ENCODE results near the gene MICAL3. TPM values are rescaled to one million over a fixed set of nuclear protein-coding genes. Genes with fewer than 3 reads are reported as not detected.
A peak's percentile ranks its signal among the peaks of the same experiment; 100 is the strongest.

The MICAL3 gene
- total and polyA plus RNA-seq, 2 donors, result 31.8 to 42.4 TPM

- Histone ChIP-seq H3K27ac (ENCODE audit: low read depth) (no peak overlapping the region), H3K4me1 (ENCODE audit: insufficient read depth) (no peaks in the 10 kb centered on the region), H3K4me3 (ENCODE audit: low read depth, low read length) (no peak overlapping the region), H3K36me3 (ENCODE audit: insufficient read depth) (no peaks in the 10 kb centered on the region)
- 59% methylated on average over 17 of the region's 17 CpGs for WGBS
- no peak for DNase-seq (ENCODE audit: extremely low spot score)
Observed at GRCh38 chr22:17831501-17832251, 192.7 kb downstream of the MICAL3 start.

- H3K4me3 ChIP-seq (ENCODE audit: low read depth, low read length), result no peak overlapping the region
- no peak overlapping the region for H3K27ac ChIP-seq (ENCODE audit: low read depth)
- DNase-seq (ENCODE audit: extremely low spot score), result peak; percentile 84
- no peaks in the 10 kb centered on the region for H3K36me3 ChIP-seq (ENCODE audit: insufficient read depth)
- H3K4me1 ChIP-seq (ENCODE audit: insufficient read depth), result no peaks in the 10 kb centered on the region
- 28% methylated on average over 31 of the region's 31 CpGs for WGBS
Observed at GRCh38 chr22:17830043-17830961, 194.1 kb downstream of the MICAL3 start.

GRCh38 chr22:17829695-17830042 is 194.7 kb downstream of the MICAL3 start:
- H3K27ac ChIP-seq (ENCODE audit: low read depth), result no peak overlapping the region
- H3K4me3 ChIP-seq (ENCODE audit: low read depth, low read length), result no peak overlapping the region
- no peak for DNase-seq (ENCODE audit: extremely low spot score)
- no peaks in the 10 kb centered on the region for H3K4me1 ChIP-seq (ENCODE audit: insufficient read depth)
- WGBS, result 76% methylated on average over 5 of the region's 5 CpGs
- no peaks in the 10 kb centered on the region for H3K36me3 ChIP-seq (ENCODE audit: insufficient read depth)

GRCh38 chr22:17828502-17829080 is 195.8 kb downstream of the MICAL3 start:
- H3K27ac ChIP-seq (ENCODE audit: low read depth), result no peak overlapping the region
- H3K4me1 ChIP-seq (ENCODE audit: insufficient read depth), result no peaks in the 10 kb centered on the region
- H3K4me3 ChIP-seq (ENCODE audit: low read depth, low read length), result no peak overlapping the region
- DNase-seq (ENCODE audit: extremely low spot score), result no peak
- no peaks in the 10 kb centered on the region for H3K36me3 ChIP-seq (ENCODE audit: insufficient read depth)
- WGBS, result 91% methylated on average over 6 of the region's 6 CpGs

GRCh38 chr22:17827466-17827865 is 196.9 kb downstream of the MICAL3 start:
- no peak overlapping the region for H3K4me3 ChIP-seq (ENCODE audit: low read depth, low read length)
- WGBS, result 83% methylated on average over 16 of the region's 16 CpGs
- H3K27ac ChIP-seq (ENCODE audit: low read depth), result no peak overlapping the region
- H3K36me3 ChIP-seq (ENCODE audit: insufficient read depth), result no peaks in the 10 kb centered on the region
- H3K4me1 ChIP-seq (ENCODE audit: insufficient read depth), result no peaks in the 10 kb centered on the region
- no peak for DNase-seq (ENCODE audit: extremely low spot score)

DNA sequence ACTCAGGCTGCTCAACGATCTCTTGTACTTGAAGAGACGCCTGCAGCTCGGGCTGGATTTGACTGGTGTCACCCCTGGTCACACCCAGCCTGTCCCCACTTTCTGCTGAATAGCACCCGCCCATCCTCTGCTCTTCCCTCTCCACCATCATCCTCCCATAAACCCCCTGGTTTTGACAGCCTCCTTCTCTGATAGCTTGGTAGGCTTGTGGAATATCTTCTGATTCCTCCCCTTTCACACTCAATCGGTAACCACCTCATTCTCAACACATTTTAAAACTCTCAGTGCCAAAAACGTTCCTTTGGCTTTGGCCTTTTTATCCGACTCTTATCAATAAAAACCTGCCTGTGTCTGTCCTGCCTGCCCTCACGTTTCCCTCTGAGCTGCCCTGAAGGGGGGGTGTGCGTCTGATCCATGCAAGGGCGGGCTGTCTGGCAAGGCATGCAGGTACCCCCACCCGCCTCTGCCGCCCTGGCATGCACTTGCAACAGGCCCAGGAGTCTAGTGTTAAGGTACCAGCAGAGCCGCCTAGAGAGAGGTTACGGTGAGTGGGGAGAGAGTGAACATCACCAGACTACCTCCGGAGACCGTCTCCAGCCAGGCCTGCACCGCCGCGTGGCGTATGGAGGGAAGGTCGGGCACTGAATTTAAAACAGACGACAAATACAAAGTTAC is 198.3 kb downstream of the MICAL3 start:
- no peaks in the 10 kb centered on the region for H3K4me1 ChIP-seq (ENCODE audit: insufficient read depth)
- H3K27ac ChIP-seq (ENCODE audit: low read depth), result no peak overlapping the region
- H3K4me3 ChIP-seq (ENCODE audit: low read depth, low read length), result no peak overlapping the region
- H3K36me3 ChIP-seq (ENCODE audit: insufficient read depth), result no peaks in the 10 kb centered on the region
- DNase-seq (ENCODE audit: extremely low spot score), result no peak
- 90% methylated on average over 22 of the region's 22 CpGs for WGBS

DNA sequence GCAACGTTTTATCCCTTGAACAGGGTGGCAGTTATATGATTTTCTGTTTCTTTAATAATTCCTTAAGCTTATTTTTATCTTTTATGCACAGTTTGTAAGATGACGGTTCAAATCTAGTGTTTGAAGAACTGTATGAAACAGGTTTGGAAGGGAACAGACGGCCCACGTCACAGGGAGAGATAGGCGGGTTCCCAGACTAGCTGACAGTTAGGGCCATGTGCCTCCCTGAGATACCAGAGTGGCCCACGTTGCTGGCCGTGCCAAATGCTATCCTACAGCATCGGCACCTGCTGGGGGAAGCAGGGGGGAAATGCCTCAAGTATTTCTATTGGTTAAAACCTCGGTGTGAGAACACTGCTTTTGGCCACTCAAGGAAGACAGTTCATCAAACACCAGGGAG is 199.9 kb downstream of the MICAL3 start:
- 80% methylated on average over 9 of the region's 9 CpGs for WGBS
- DNase-seq (ENCODE audit: extremely low spot score), result no peak
- no peak overlapping the region for H3K27ac ChIP-seq (ENCODE audit: low read depth)
- H3K4me1 ChIP-seq (ENCODE audit: insufficient read depth), result no peaks in the 10 kb centered on the region
- H3K36me3 ChIP-seq (ENCODE audit: insufficient read depth), result no peaks in the 10 kb centered on the region
- no peak overlapping the region for H3K4me3 ChIP-seq (ENCODE audit: low read depth, low read length)

GRCh38 chr22:17823964-17824363 is 200.4 kb downstream of the MICAL3 start:
- no peaks in the 10 kb centered on the region for H3K36me3 ChIP-seq (ENCODE audit: insufficient read depth)
- no peak overlapping the region for H3K4me3 ChIP-seq (ENCODE audit: low read depth, low read length)
- WGBS, result 88% methylated on average over 15 of the region's 15 CpGs
- DNase-seq (ENCODE audit: extremely low spot score), result no peak
- no peaks in the 10 kb centered on the region for H3K4me1 ChIP-seq (ENCODE audit: insufficient read depth)
- no peak overlapping the region for H3K27ac ChIP-seq (ENCODE audit: low read depth)

DNA sequence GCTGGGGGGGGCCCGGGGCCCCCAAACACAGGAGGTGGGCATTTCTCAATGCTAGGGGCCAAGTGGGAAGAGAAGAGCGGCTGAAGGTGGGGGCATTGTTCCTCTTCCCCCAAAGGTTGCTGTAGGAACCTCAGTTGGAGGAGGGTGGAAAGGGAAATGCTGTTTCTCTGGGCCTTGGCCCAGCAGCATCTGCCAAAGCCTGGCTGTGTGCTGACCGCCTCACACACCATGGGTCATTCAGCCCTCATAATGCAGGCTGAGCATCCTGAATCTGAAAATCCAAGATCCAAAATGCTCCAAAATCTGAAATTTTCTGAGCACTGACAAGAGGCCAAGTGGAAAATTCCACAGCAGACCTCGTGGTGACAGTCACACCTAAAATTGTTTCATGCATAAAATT is 201.1 kb downstream of the MICAL3 start:
- WGBS, result 90% methylated on average over 4 of the region's 4 CpGs
- DNase-seq (ENCODE audit: extremely low spot score), result no peak
- no peaks in the 10 kb centered on the region for H3K4me1 ChIP-seq (ENCODE audit: insufficient read depth)
- no peak overlapping the region for H3K27ac ChIP-seq (ENCODE audit: low read depth)
- H3K4me3 ChIP-seq (ENCODE audit: low read depth, low read length), result no peak overlapping the region
- H3K36me3 ChIP-seq (ENCODE audit: insufficient read depth), result no peaks in the 10 kb centered on the region

DNA sequence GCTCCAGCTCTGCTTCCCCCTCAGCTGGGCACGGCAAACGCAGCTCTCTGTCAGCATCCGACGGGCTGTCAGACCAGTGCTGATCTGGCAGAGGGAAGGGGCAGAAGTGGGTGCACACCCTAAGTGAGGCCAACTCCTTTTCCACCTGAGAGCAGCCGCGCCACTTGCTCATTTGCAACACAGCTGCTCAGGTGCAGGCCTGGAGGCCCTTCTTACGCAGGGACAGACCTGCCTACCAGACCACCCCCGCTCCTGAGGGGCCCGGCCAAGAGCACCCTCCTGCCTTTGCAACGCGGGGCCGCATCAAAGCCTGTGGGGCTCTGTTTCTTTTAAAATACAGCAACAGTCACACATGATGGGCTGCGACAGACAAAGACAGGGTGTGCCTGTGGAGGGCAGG is 202.3 kb downstream of the MICAL3 start:
- H3K4me3 ChIP-seq (ENCODE audit: low read depth, low read length), result no peak overlapping the region
- no peak for DNase-seq (ENCODE audit: extremely low spot score)
- 90% methylated on average over 13 of the region's 13 CpGs for WGBS
- no peak overlapping the region for H3K27ac ChIP-seq (ENCODE audit: low read depth)
- H3K4me1 ChIP-seq (ENCODE audit: insufficient read depth), result no peaks in the 10 kb centered on the region
- H3K36me3 ChIP-seq (ENCODE audit: insufficient read depth), result no peaks in the 10 kb centered on the region

DNA sequence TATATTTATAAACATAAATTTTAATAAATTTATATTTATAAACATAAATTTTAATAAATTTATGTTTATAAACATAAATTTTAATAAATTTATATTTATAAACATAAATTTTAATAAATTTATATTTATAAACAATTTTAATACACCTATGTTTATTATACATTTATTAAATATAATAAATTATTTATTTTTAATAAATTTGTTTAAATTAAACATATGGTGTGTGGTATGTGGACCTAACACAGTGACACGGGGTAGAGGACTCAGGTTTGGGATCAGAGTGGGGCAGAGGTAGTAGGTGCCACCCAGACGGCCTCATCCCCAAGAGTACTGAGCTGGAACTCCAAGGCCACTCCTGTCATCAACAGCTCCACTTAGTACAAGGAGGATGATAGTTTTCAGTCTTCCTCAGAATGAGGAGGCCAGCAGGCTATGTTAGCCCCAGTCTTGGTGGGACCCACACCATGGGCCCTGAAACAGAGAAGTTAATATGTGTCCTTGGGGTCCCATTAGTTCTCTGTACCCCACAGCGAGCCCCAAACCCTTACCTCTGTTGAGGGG is 203.4 kb downstream of the MICAL3 start:
- no peak overlapping the region for H3K27ac ChIP-seq (ENCODE audit: low read depth)
- H3K36me3 ChIP-seq (ENCODE audit: insufficient read depth), result no peaks in the 10 kb centered on the region
- no peak for DNase-seq (ENCODE audit: extremely low spot score)
- WGBS, result 92% methylated on average over 3 of the region's 3 CpGs
- H3K4me1 ChIP-seq (ENCODE audit: insufficient read depth), result no peaks in the 10 kb centered on the region
- no peak overlapping the region for H3K4me3 ChIP-seq (ENCODE audit: low read depth, low read length)

GRCh38 chr22:17818649-17819048 is 205.7 kb downstream of the MICAL3 start:
- Histone ChIP-seq H3K4me3 (ENCODE audit: low read depth, low read length) (no peak overlapping the region), H3K27ac (ENCODE audit: low read depth) (no peak overlapping the region), H3K36me3 (ENCODE audit: insufficient read depth) (no peaks in the 10 kb centered on the region), H3K4me1 (ENCODE audit: insufficient read depth) (no peaks in the 10 kb centered on the region)
- 93% methylated on average over 14 of the region's 14 CpGs for WGBS
- DNase-seq (ENCODE audit: extremely low spot score), result no peak

DNA sequence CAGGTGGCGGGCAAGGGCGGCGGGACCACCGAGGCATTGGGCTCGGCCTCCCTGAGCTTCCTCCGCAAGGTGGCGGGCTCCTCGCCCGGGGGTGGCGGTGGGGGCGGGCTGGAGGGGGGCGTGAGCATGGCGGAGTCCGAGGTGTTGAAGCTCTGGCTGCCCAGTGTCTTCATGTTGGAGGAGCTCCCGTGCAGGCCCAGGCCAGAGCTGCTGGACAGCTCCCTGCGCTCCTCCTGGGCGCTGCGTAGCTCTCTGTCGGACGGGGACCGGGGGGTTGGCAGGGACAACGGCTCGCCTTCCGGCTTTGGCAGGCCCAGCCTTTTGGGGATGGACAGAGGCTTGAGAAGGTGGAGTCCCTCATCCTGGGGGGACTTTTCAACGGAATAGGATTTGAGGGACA is 206.2 kb downstream of the MICAL3 start:
- Histone ChIP-seq H3K4me1 (ENCODE audit: insufficient read depth) (no peaks in the 10 kb centered on the region), H3K4me3 (ENCODE audit: low read depth, low read length) (no peak overlapping the region), H3K36me3 (ENCODE audit: insufficient read depth) (no peaks in the 10 kb centered on the region), H3K27ac (ENCODE audit: low read depth) (no peak overlapping the region)
- no peak for DNase-seq (ENCODE audit: extremely low spot score)
- WGBS, result 84% methylated on average over 25 of the region's 25 CpGs

All from urinary bladder (tissue), 4 donors.